H1 (cell line): ENCODE results near the gene GFRA3. TPM values are rescaled to one million over a fixed set of nuclear protein-coding genes. Genes with fewer than 3 reads are reported as not detected.

ENCODE experiments used
- KDM5A ChIP-seq: fragments of 200-600 bp; IDR thresholded peaks from 2 replicates; pipeline ENCODE4 v1.7.1; 2012; ENCODE audit warnings: mild to moderate bottlenecking, low read length, inconsistent platforms, mixed read lengths
- polyA plus RNA-seq, 7 experiments: library from polyadenylated mRNA; depleted of rRNA in 3 of 7; stranded (reverse) in 5 of 7; unstranded in 2 of 7; fragments of >200 nt in 5 of 7; fragments of 200-250 nt in 2 of 7; gene quantifications; 1 replicate in 5 of 7; 2 replicates in 1 of 7; 4 replicates in 1 of 7; pipeline versions ENCODE4 v1.2.1 to v1.2.3, GENCODE V29; 2011 to 2013; ENCODE audit warnings: missing spikeins in 2 of 7, mixed read lengths in 2 of 7
- total RNA-seq: library from RNA; stranded (reverse); fragmentation: NEBNext Ultra II Directional; extraction: Animal tissue kit (Norgen Biotek cat#: 25700); gene quantifications from 2 replicates; pipeline ENCODE4 v1.2.1, GENCODE V29; 2021

Gene GFRA3
- total and polyA plus RNA-seq, 2 of the 8 experiments (the other 6 are each of a cell fraction or from before 2014, with no cell fraction given) = 0.88 to 3.4 TPM

DNA sequence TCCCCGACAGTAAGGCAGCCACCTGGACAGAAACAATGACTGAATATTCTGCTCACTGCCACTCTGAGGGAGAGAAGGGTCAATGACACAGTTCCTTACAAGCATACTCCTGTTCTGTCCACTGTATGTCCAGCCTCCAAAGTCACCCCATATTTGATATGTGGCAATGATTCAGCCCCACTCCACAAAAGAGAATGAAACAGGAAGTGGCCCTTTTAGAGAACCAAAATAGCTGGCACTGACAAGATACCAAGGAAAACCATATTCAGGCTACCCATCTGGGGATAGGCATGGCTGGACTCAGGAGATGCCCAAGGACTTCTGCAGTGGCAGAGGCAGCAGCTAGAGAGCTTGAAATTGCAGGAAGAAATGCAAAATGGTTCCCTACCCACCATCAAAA, 12.8 kb upstream of the GFRA3 start (continued):
- no peak for TF ChIP-seq KDM5A
